ENCODE data around the gene BACE1. TPM values are rescaled to one million over a fixed set of nuclear protein-coding genes. Genes with fewer than 3 reads are reported as not detected.

The BACE1 gene
- total and polyA plus RNA-seq, 3 experiments from 2014 or later = 2.0 to 2.9 (median 2.5) TPM

GRCh38 chr11:117303646-117304315 is 12.3 kb downstream of the BACE1 start:
- no peak overlapping the region for H3K27ac Mint-ChIP-seq
- no peaks in the 10 kb centered on the region for H3K9me3 Mint-ChIP-seq
- Histone ChIP-seq H3K36me3 (ENCODE audit: insufficient read depth, low read length) (no peaks in the 10 kb centered on the region), H3K27ac (ENCODE audit: low read depth, low read length) (no peak overlapping the region), H3K4me3 (ENCODE audit: low read length) (no peak overlapping the region), H3K27me3 (ENCODE audit: insufficient read depth, low read length, poor library complexity, severe bottlenecking) (no peaks in the 10 kb centered on the region), H3K9me3 (ENCODE audit: low read length) (no peaks in the 10 kb centered on the region), H3K4me1 (ENCODE audit: insufficient read depth, low read length) (no peaks in the 10 kb centered on the region)
- no peak for DNase-seq
- ChIA-PET POLR2A (no interaction called here), CTCF (no interaction called here)
- H3K27me3 Mint-ChIP-seq = peaks cover 4 to 6% of the 10 kb centered on the region in 2 donors
- peaks cover 0 to 6% (median 4%) of the 10 kb centered on the region in 3 donors for H3K4me1 Mint-ChIP-seq
- no peak overlapping the region for H3K4me3 Mint-ChIP-seq
- no peaks in the 10 kb centered on the region for H3K36me3 Mint-ChIP-seq

DNA sequence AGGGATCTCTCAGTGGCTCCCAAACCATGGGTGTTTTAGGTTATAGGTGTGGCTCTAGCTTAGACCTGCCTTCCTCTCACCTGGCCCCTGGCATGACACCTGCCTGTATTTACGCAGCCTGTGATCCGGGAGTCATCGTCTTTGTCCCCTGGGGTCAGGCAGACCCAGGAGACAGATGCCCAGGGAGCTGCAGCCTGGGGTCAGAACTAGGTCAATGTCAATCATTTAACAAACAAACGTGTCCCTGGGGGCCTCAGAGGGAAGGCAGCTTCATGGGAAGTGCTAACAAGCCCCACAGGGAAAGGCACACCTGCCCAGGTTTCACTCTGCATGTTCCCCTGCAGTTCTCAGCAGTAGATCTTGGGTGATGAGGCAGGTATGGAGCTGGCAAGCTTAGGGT is 13.0 kb downstream of the BACE1 start:
- ChIA-PET CTCF (interaction anchor here (0.7 kb wide), 1 partner anchor 123 kb away, joined by 3 read pairs; no protein-coding TSS in a partner anchor), POLR2A (no interaction called here)
- Histone ChIP-seq H3K27ac (ENCODE audit: low read depth, low read length) (no peak overlapping the region), H3K27me3 (ENCODE audit: insufficient read depth, low read length, poor library complexity, severe bottlenecking) (no peaks in the 10 kb centered on the region), H3K36me3 (ENCODE audit: insufficient read depth, low read length) (no peaks in the 10 kb centered on the region), H3K9me3 (ENCODE audit: low read length) (no peaks in the 10 kb centered on the region), H3K4me3 (ENCODE audit: low read length) (no peak overlapping the region), H3K4me1 (ENCODE audit: insufficient read depth, low read length) (no peaks in the 10 kb centered on the region)
- DNase-seq = no peak
- Mint-ChIP-seq H3K27me3 (peaks cover 4 to 6% of the 10 kb centered on the region in 2 donors), H3K36me3 (no peaks in the 10 kb centered on the region), H3K27ac (no peak overlapping the region), H3K4me1 (peaks cover 0 to 6% (median 4%) of the 10 kb centered on the region in 3 donors), H3K4me3 (no peak overlapping the region), H3K9me3 (no peaks in the 10 kb centered on the region)

DNA sequence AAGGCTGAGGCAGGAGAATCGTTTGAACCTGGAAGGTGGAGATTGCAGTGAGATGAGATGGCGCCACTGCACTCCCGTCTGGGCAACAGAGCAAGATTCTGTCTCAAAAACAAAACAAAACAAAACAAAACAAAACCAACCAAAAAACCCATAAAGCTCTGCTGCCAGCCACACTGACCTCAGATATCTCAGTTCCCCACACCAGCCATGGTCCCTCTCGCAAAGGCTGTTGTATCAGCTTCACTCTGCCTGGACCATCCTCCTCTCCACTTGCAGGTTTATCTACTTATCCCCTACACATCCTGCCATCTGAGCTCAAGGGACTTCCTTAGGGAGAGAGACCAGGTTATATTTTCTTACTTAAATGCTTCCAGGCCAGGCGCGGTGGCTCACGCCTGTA is 13.8 kb downstream of the BACE1 start:
- no peak for DNase-seq
- H3K27me3 ChIP-seq (ENCODE audit: insufficient read depth, low read length, poor library complexity, severe bottlenecking) = no peaks in the 10 kb centered on the region
- ChIA-PET CTCF (interaction anchor here (1.3 kb wide), 1 partner anchor 67 kb away, joined by 3 read pairs; no protein-coding TSS in a partner anchor), POLR2A (no interaction called here)
- H3K27ac ChIP-seq (ENCODE audit: low read depth, low read length) = no peak overlapping the region
- Mint-ChIP-seq H3K27ac (no peak overlapping the region), H3K27me3 (peaks cover 4 to 6% of the 10 kb centered on the region in 2 donors), H3K36me3 (no peaks in the 10 kb centered on the region), H3K4me3 (no peak overlapping the region), H3K9me3 (no peaks in the 10 kb centered on the region), H3K4me1 (peaks cover 0 to 6% (median 4%) of the 10 kb centered on the region in 3 donors)
- no peaks in the 10 kb centered on the region for H3K4me1 ChIP-seq (ENCODE audit: insufficient read depth, low read length)
- H3K4me3 ChIP-seq (ENCODE audit: low read length) = no peak overlapping the region
- no peaks in the 10 kb centered on the region for H3K9me3 ChIP-seq (ENCODE audit: low read length)
- no peaks in the 10 kb centered on the region for H3K36me3 ChIP-seq (ENCODE audit: insufficient read depth, low read length)

DNA sequence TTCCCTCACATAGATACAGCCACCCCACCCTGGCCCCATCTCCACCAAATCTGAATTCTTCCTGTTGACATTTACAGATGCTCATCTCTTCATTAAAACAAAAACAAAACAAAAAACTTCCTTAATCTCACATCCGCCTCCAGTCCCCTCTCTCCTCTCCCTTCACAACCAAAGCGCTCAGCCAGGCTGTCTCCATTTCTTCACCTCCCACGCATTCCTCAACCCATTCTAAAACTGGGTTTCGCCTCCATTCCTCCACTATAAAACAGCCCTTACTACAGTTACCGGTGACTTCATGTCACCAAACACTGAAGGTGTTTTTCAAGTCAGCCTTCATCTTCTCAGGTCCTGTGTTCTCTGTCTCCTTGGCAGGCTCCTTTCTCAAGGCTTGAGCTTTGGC is 15.3 kb downstream of the BACE1 start:
- H3K27ac Mint-ChIP-seq = peak overlapping the region in 2 of 8 donors; percentile 47 to 84
- CTCF ChIA-PET = no interaction called here

GRCh38 chr11:117300283-117300663 is 15.8 kb downstream of the BACE1 start:
- no peaks in the 10 kb centered on the region for H3K9me3 ChIP-seq (ENCODE audit: low read length)
- no peak overlapping the region for H3K27ac Mint-ChIP-seq
- H3K27me3 ChIP-seq (ENCODE audit: insufficient read depth, low read length, poor library complexity, severe bottlenecking) = no peaks in the 10 kb centered on the region
- ChIA-PET CTCF (no interaction called here), POLR2A (no interaction called here)
- H3K27me3 Mint-ChIP-seq = peaks cover under 1 to 6% of the 10 kb centered on the region in 2 donors
- no peaks in the 10 kb centered on the region for H3K4me1 ChIP-seq (ENCODE audit: insufficient read depth, low read length)
- H3K4me3 Mint-ChIP-seq = no peak overlapping the region
- no peak overlapping the region for H3K4me3 ChIP-seq (ENCODE audit: low read length)
- peaks cover 0 to 6% (median 4%) of the 10 kb centered on the region in 3 donors for H3K4me1 Mint-ChIP-seq
- no peaks in the 10 kb centered on the region for H3K9me3 Mint-ChIP-seq
- DNase-seq = no peak
- no peak overlapping the region for H3K27ac ChIP-seq (ENCODE audit: low read depth, low read length)
- no peaks in the 10 kb centered on the region for H3K36me3 ChIP-seq (ENCODE audit: insufficient read depth, low read length)
- H3K36me3 Mint-ChIP-seq = no peaks in the 10 kb centered on the region

More for the DNA sequence above, 15.3 kb downstream of the BACE1 start:
- H3K27me3 Mint-ChIP-seq = peaks cover 2 to 6% of the 10 kb centered on the region in 2 donors
- DNase-seq = no peak
- no peak overlapping the region for H3K27ac ChIP-seq (ENCODE audit: low read depth, low read length)
- H3K9me3 Mint-ChIP-seq = no peaks in the 10 kb centered on the region
- H3K36me3 Mint-ChIP-seq = no peaks in the 10 kb centered on the region
- POLR2A ChIA-PET = no interaction called here
- H3K9me3 ChIP-seq (ENCODE audit: low read length) = no peaks in the 10 kb centered on the region
- no peaks in the 10 kb centered on the region for H3K27me3 ChIP-seq (ENCODE audit: insufficient read depth, low read length, poor library complexity, severe bottlenecking)
- no peaks in the 10 kb centered on the region for H3K4me1 ChIP-seq (ENCODE audit: insufficient read depth, low read length)
- no peaks in the 10 kb centered on the region for H3K36me3 ChIP-seq (ENCODE audit: insufficient read depth, low read length)
- H3K4me3 Mint-ChIP-seq = no peak overlapping the region
- H3K4me1 Mint-ChIP-seq = peaks cover 0 to 6% (median 4%) of the 10 kb centered on the region in 3 donors
- H3K4me3 ChIP-seq (ENCODE audit: low read length) = no peak overlapping the region

DNA sequence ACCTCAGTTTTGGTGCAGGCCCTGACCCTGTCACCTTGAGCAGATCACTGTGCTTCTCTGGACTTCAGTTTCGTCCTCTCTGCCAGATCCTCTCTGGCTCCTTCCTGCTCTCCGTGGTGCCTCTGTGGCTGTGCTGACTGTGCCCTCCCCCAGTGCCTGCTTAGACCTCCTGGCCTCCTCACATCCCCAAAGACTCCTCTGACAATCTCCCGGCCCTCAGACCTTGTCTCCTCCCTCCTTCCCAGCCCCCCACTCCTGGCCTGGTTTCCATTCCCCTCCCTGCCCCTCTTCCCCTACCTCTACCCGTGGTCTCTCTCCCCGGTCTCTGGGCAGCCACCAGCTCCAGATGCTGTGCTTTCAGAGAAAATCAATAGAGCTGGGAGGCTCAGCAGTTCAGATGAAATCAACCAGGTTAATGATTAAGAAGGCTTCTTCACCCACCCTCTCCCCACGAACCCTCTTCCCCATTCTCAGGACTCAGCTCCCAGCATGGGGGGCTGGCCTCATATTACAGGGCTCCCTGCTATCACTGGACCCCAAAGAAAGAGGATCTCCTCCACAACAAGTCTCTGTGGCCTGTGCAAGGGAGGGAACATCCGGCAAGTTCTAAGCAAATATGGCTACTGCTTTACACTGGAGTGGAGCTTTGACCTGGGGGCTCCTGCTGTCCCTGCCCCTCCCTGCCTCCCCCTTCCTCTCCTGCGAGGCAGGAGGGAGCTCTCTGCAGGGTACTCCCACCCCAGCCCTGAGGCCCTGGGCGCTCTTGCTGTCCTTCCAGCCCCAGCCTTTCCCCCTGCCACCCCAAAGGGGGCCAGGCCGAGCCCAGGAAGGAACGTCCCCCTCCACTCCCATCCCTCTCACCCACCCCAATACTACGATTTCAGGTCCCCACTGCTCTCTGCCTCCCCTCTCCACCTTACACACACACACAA is 16.4 kb downstream of the BACE1 start:
- no peaks in the 10 kb centered on the region for H3K9me3 ChIP-seq (ENCODE audit: low read length)
- Mint-ChIP-seq H3K4me1 (peaks cover 0 to 6% (median 4%) of the 10 kb centered on the region in 3 donors), H3K27ac (peak overlapping the region in 1 of 8 donors; percentile 95), H3K9me3 (no peaks in the 10 kb centered on the region), H3K4me3 (no peak overlapping the region), H3K36me3 (peaks cover 0 to 2% (median 0%) of the 10 kb centered on the region in 3 donors), H3K27me3 (peaks cover 0 to 6% of the 10 kb centered on the region in 2 donors)
- no peaks in the 10 kb centered on the region for H3K27me3 ChIP-seq (ENCODE audit: insufficient read depth, low read length, poor library complexity, severe bottlenecking)
- H3K4me3 ChIP-seq (ENCODE audit: low read length) = no peak overlapping the region
- ChIA-PET CTCF (no interaction called here), POLR2A (no interaction called here)
- no peaks in the 10 kb centered on the region for H3K4me1 ChIP-seq (ENCODE audit: insufficient read depth, low read length)
- no peak overlapping the region for H3K27ac ChIP-seq (ENCODE audit: low read depth, low read length)
- no peak for DNase-seq
- no peaks in the 10 kb centered on the region for H3K36me3 ChIP-seq (ENCODE audit: insufficient read depth, low read length)

GRCh38 chr11:117298195-117298594 is 17.9 kb downstream of the BACE1 start:
- H3K4me1 Mint-ChIP-seq = peaks cover 0 to 6% (median 4%) of the 10 kb centered on the region in 3 donors
- H3K9me3 Mint-ChIP-seq = no peaks in the 10 kb centered on the region
- no peaks in the 10 kb centered on the region for H3K36me3 ChIP-seq (ENCODE audit: insufficient read depth, low read length)
- no peak overlapping the region for H3K4me3 Mint-ChIP-seq
- H3K36me3 Mint-ChIP-seq = peaks cover 0 to 2% (median 0%) of the 10 kb centered on the region in 3 donors
- H3K27ac Mint-ChIP-seq = no peak overlapping the region
- CTCF ChIA-PET = no interaction called here
- no peaks in the 10 kb centered on the region for H3K9me3 ChIP-seq (ENCODE audit: low read length)
- H3K4me3 ChIP-seq (ENCODE audit: low read length) = no peak overlapping the region
- no peak for DNase-seq
- POLR2A ChIA-PET = no interaction called here
- H3K4me1 ChIP-seq (ENCODE audit: insufficient read depth, low read length) = no peaks in the 10 kb centered on the region
- no peaks in the 10 kb centered on the region for H3K27me3 ChIP-seq (ENCODE audit: insufficient read depth, low read length, poor library complexity, severe bottlenecking)
- peaks cover 0 to 6% of the 10 kb centered on the region in 2 donors for H3K27me3 Mint-ChIP-seq
- no peak overlapping the region for H3K27ac ChIP-seq (ENCODE audit: low read depth, low read length)

GRCh38 chr11:117296881-117297280 is 19.2 kb downstream of the BACE1 start:
- no peaks in the 10 kb centered on the region for H3K36me3 ChIP-seq (ENCODE audit: insufficient read depth, low read length)
- no peaks in the 10 kb centered on the region for H3K27me3 ChIP-seq (ENCODE audit: insufficient read depth, low read length, poor library complexity, severe bottlenecking)
- Mint-ChIP-seq H3K27me3 (peaks cover 0 to 3% of the 10 kb centered on the region in 2 donors), H3K36me3 (peaks cover 0 to 8% (median 0%) of the 10 kb centered on the region in 3 donors), H3K4me3 (no peak overlapping the region), H3K9me3 (no peaks in the 10 kb centered on the region), H3K27ac (peak overlapping the region in 3 of 8 donors; percentile 54 to 81 (median 77)), H3K4me1 (peaks cover 0 to 6% (median 4%) of the 10 kb centered on the region in 3 donors)
- no peak for DNase-seq
- POLR2A ChIA-PET = no interaction called here
- H3K9me3 ChIP-seq (ENCODE audit: low read length) = no peaks in the 10 kb centered on the region
- H3K4me3 ChIP-seq (ENCODE audit: low read length) = no peak overlapping the region
- H3K4me1 ChIP-seq (ENCODE audit: insufficient read depth, low read length) = no peaks in the 10 kb centered on the region
- no peak overlapping the region for H3K27ac ChIP-seq (ENCODE audit: low read depth, low read length)
- CTCF ChIA-PET = interaction anchor here (1.2 kb wide), 1 partner anchor 10 kb away, joined by 4 read pairs; no protein-coding TSS in a partner anchor

All from CD8-positive, alpha-beta memory T cell (primary cell).